Stromal cell of bone marrow (primary cell): ENCODE measurements around the gene HPS4.
A peak's percentile ranks its signal among the peaks of the same experiment; 100 is the strongest.
"Not testable (repeated sequence)": the region's sequence is repeated elsewhere in the genome, so short reads cannot be mapped to it uniquely, and the experiment has no call there.

Experiments
- DNase-seq: peaks from one replicate; pipeline ENCODE4 v3.0.0-alpha.2; 2012; ENCODE audit warnings: low read depth

HPS4 gene

DNA sequence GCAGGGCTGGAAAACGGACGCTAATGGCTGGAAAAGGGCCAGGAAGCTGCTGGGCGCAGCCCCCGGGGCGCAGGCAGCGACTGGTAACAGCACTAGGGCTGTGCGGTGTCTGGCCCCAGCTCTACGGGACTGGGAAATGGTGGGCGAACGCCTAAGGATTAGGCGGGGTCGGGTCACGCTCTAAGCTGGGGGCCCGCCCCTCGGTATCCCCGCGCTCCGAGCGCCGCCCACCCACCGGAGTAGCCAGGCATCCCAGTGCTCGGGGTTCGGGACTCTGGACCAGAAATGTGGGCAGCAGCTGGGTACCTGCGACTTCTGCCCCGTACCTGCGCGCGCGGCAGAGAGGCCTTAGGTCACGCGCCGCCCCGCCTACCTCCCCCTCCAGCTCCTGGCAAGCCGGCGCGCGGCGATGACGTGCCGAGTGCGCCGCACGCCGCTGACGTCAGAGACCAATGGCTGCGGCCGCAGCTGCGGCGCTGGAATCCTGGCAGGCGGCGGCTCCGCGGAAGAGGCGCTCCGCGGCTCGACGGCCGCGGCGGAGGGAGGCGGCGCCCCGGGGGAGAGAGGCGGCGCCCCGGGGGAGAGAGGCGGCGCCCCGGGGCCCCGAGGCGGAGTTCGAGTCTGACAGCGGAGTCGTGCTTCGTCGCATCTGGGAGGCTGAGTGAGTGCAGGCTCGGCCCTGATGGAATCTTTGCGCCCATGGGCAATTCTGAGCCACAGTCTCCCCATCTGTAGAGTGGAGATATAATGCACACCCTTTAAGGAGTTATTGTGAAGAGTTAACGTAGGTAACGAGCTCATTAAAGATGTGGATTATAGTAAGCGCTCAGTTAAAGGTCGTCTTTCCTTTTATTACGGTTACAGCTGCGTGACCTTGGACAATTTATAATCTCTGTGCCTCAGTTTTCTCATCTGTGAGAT is at the start of gene HPS4, which contains the start of gene SRRD:
Gene HPS4 (minus strand): TSS at position 345 of the 921 bp plus-strand sequence. CDS start 2,021 bp downstream, outside the sequence.
Gene SRRD (plus strand): TSS at position 439 of the 921 bp plus-strand sequence. CDS start 14 bp downstream, at position 453.
- DNase-seq = peak; percentile 79

DNA sequence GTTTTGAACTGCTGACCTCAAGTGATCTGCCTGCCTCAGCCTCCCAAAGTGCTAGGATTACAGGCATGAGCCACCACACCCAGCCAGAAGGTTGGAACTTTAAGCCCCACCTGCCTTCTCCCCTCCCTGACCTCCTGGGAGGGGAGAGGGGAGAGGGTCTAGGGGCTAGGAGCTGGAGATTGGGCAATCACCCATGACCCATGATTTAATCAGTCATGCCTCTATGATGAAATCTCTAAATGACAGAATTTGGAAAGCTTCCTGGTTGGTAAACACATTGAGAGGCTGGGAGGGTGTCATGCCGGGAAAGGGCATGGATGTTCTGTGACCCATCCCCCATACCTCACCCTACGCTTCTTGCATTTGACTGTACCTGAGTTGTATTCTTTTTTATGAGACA is 45.8 kb upstream of the HPS4 start:
- DNase-seq = peak; percentile 40

DNA sequence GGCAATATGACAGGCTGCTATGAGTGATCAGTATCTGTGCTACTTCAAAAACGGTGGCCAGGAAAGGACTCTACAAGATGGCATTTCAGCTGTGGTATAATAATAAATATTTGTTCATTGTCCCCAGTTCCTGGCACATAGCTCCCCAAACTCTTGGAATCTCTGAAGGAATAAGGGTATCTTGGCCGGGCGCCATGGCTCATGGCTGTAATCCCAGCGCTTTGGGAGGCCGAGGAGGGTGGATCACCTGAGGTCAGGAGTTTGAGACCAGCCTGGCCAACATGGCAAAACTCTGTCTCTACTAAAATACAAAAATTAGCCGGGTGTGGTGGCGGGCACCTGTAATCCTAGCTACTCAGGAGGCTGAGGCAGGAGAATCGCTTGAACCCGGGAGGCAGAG is 44.9 kb upstream of the HPS4 start:
- DNase-seq = not testable (repeated sequence)

DNA sequence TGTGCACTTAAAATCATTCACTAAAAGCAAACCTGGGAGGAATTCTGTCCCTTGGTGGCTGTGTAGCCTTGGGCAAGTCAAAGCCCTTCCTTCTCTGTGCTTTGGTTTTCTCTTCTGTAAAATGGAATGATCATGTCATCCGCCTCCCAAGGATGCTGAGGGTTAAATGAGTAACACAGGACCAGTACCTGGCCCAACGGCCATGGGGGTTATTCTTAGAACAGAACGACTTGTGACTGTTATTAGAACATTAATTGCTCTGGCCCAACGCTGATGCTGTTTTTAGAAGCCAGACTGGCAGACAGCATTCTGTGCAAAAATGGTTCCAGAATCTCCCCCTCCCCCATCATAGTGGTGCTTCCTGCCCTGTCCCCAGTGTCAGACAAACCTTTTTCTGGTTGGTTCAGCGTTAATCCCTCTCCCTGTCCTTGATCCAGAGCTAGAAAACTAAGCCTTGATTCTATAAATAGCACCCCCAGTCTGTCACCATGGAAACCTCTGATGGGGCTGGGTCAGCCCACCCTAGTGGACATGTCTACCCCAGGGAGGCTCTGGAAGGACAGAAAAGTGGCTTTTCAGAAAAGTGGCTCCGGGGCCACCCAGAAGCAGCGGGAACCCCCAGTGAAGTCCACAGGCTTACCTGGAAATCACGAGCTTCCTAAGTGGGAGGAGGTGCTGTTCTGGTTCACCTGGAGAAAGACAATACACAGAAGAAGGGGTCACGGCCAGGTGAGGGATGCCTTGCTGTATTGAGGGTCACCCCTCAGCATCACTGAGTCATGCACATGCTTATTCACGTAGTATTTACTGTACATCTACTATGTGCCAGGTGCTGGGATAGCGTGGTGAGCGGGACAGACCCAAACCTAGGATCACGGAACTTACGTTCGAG is 44.2 kb upstream of the HPS4 start:
- DNase-seq = no peak

DNA sequence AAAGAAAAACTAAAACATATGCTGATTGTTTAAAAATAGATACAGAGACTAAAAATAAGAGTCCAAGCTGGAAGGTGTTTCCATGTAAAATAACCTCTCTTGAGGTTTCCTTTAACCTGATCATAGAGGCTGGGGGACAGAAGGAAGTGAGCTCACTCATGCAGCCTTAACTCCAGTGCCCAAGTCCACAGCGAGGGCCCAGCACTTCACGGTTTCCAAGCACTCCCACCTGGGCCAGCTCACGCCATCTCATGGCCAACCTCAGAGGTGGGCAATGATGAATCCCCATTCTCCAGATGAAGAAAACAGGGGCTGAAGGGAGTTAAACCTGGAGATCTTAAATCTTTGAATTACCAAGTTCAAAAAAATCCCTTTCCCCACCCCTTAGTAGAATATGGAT is 43.6 kb upstream of the HPS4 start:
- DNase-seq = no peak

DNA sequence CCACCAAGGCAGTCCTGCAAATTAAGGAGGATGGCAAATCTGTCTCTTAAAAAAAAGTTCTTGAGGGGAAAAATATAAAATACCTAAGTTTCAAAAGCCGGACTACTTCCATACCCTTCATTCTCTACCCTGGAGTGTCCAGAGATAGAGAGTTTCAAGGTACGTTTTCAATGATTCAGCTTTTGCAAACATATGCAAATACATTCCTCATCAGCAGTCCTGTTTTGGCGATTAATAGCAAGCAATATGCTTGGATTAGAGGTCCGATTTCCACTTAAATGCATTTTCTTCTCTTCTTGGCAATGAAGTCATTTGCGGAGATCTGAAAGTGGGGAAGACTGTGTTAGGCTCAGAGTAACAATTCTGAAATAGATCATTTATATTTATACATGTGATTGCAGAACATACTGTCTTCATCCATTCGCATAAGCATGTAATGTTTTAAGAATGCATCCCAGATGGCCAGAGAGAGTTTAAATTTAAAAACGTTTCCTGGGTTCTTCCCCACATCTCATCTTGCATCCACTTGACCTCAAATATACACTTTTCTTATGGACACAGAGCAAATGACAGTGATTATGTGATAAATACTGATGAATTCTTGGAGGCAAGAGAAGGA is 42.5 kb upstream of the HPS4 start:
- no peak for DNase-seq

DNA sequence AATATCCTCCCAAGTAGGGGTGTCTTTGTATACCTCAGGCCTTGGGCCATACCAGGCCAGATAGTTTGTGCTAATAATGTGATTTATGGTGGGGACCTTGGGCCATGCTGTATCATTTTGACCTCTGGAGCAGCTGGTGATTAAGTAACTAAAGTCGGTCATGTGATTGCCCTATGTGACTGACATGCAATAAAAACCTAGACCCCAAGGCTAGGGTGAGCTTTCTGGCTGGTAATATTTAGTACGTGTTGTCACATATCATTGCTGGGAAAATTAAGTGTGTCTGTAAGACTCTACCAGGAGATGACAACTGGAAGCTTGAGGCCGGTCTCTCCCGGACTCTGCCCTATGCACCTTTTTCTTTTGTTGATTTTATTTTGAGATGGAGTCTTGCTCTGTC is 41.3 kb upstream of the HPS4 start:
- no peak for DNase-seq

DNA sequence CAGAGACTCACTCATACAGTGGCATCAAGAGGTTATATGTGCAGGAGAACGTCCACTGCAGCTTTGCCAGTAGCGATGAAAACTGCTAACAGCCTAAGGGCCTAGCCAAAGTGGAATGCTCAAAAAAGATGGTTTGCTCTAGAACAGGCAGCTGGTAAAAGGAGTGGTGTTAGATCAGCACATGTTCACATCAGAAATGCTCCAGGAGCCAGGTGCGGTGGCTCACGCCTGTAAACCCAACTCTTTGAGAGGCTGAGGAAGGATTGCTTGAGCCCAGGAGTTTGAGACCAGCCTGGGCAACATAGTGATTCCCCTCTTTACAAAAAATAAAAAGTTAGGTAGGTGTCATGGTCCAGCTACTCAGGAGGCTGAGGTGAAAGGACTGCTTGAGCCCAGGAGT is 39.0 kb upstream of the HPS4 start:
- no peak for DNase-seq

DNA sequence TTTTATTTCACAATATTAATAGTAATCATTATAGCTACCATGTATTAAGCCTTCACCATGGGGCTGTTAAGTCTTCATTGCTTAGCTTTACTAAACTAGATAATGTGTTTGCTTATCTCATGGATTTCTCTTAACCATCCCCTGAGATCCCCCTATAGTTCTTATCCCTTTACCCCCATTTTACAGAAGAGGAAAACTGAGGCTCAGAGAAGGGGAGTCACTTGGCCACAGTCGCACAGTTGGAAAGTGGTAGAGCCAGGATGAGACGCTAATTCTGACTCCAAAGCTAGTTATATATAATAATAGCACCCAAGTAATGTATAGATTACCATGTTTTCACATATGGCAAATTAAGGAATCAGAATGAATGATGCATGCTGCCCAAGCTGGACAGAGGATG is 38.4 kb upstream of the HPS4 start:
- no peak for DNase-seq

DNA sequence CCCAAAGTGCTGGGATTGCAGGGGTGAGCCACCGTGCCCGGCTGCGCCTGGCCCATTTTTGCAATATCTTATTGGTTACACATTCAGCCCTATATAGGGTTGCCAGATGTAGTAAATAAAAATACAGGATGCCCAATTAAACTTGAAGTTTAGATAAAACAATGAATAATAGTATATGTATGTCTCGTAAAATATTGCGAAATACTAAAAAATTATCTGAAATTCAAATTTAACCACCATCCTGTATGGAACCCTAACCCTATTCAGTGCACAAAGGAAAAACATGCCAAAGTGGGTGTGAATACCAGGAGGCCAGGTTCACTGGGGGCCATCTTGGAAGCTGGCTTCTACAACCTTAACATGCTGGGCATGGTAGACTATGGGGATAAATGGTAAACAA is 33.8 kb upstream of the HPS4 start:
- no peak for DNase-seq

DNA sequence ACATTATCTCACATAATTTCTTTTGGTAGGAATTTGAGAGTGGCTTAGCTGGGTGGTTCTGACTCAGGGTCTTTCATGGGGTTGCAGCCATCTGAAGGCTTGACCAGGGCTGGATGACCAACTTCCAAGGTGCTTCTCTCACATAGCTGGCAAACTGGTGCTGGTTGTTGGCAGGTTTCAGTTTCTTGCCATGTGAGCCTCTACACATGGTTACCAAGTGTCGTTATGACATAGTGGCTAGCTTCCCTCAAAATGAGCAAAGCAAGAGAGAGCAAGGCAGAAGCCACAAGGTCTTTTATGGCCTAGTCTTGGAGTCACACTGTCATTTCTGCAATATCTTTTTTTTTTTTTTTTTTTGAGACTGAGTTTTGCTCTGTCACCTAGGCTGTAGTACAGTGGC is 32.9 kb upstream of the HPS4 start:
- no peak for DNase-seq

DNA sequence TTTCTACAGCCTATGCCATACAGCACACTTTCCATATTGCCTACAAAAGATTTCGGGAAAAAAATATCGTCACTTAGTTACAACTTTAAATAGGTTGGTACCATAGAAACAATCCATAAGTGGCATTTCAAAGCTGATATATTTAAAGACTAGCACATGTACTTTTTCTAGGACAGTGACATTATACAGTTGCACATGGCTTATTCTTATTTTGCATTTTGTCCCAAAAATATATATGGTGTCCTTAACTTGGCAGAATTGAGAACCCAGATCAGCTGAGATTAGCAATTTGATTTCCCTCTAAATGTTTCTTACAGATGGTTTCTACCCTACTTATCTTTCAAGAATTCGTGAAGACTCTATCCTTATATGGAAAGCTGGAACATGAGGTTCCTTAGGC is 32.3 kb upstream of the HPS4 start:
- DNase-seq = no peak

DNA sequence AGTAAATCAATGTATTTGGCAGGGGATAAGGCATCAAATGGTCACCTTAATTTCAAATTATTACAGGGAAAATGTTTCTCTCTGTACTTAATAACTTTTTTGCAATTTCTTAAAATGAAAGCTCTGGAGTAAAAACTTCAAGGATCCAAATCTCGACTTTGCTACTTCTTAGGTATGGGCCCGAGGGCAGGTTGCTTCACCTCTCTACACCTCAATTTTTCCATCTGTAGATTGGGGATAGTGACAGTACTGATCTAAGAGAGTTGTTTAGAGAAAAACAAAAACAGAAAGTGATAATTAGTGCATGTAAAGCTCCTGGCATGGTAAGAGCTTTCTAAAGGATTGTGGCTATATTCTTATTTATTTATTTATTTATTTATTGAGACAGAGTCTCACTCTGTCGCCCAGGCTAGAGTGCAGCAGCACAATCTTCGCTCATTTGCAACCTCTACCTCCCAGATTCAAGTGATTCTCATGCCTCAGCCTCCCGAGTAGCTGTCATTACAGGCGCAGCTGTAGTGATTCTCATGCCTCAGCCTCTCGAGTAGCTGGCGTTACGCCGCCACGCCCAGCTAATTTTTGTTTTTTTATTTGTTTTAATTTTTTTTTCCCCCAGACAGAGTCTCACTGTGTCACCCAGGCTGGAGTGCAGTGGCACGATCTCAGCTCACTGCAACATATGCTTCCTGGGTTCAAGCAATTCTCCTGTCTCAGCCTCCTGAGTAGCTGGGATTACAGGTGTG is 31.0 kb upstream of the HPS4 start:
- DNase-seq = no peak

DNA sequence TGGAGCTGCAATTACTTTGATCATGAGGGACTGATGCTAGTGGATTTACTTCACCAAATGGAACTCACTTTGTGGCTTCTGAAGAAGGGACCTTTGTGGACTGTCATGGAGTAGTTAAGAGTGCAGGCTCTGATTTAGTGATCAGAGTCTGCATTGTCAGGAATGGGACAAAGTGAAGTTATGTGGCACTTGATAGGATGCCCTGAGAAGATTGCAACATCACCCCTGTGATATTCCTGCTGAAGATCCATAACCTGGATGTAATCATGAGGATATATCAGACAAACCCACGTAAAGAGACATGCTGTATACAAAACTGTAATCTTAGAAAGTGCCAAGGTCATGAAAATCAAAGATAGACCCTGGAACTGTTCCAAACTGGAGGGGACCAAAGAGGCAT is 30.3 kb upstream of the HPS4 start:
- DNase-seq = no peak

DNA sequence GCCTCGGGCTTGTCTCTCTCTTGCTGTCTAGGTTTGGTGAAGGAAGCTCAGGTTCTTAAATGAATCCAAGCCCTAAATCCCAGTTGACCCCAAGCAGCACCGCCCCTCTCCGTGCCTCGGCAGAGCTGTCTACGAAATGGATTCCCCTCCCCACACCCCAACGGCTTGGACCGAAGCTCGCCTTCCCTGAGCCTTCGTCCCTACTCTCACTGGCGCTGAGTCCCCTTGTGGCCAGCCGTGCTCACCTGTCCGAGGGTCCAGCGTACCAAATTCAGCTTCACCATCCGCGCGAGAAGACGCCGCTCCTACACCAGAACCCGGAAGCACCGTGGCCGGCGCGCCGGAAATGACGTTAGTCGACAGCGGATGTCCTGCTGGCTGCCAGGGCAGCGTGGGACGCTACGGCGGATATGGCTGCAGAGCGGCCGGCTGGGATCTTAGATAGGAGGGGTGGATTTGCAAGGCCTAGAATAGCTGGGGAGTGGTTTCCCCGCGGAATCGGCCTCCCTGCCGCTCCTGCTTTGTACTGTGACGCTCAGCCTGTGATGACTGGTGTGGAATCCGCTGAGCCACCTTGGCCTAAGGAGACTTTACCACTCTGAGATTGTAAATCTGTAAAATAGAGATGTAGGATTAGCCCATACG is 28.7 kb upstream of the HPS4 start, which contains the start of gene TFIP11:
Gene TFIP11 (minus strand): TSS at position 325 of the 645 bp plus-strand sequence. CDS start 2,201 bp downstream, outside the sequence.
- peak; percentile 83 for DNase-seq

DNA sequence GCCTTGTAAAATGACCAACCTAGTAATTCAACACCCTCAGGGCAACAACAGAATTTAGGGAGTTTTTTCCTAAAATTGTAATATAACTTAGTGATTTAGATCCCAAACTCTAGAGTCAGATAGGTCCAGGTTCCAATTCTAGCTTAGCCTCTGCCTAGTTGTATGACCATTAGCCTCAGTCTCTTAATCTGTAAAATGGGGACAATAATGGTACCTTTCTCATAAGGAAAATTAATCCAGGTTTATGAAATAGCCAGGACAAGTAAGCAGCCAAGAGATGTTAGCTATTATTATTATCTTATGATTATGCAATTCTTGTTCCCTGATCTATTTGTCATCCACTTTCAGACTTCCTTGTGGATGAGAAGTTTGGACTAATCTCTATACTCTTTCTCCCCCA is 24.6 kb upstream of the HPS4 start:
- DNase-seq = no peak

DNA sequence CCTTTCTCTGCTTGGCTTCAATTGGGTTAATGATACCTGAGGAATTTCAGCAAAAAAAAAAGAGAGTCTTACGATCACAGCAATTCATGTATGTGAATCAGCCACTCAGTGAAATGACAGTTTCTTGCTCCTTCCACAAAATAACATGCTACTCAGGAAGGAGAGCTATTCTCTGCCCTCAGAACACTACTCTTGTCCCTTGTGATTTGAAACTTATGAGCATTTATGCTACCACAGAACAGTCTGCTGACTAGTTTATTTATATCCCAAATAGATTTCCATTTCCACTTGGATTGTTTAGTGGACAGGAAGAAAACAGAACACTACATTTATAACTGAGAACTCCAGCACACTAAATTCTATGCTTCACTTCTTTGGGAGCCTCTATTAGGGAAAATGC is 20.2 kb upstream of the HPS4 start:
- DNase-seq = no peak

DNA sequence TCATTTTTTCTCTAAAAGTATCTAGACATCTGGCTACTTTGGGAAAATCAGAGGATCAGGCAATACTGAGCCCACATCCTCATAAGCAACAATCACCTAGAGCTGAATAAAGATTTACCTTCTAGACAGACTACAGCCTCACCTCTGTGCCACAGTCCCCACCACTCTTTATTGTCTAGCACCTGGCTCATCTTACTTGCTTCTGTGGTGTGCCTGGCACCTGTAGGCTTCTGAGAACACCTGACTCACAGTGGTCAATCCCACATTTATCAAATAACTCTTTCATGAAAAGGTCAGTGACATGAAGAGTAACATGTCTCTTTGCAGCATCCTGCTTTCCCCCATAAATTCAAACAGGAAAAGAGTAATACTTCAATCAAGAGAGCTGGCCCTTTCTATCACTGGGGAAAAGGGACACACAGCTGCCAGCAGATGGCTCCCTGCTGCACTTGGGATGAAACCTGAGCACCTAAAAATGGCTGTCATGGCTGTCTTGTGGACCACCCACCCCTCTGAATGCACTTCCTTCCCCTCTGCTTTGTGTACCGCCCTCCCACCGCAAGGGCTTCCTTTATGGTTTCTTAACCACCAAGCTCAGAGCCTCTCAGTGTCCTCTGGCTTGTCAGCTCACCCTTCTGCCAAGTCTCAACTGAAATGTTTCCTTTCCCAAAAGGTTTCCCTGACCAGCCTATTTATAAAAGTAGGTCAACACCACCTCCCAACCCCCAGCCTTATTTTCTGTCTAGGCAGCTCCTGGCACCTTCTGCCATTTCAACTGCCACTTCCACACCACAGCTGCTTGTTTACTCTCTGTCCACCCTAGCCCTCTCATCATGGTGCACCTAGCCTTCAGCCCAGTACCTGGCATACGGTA is 19.3 kb upstream of the HPS4 start:
- no peak for DNase-seq

DNA sequence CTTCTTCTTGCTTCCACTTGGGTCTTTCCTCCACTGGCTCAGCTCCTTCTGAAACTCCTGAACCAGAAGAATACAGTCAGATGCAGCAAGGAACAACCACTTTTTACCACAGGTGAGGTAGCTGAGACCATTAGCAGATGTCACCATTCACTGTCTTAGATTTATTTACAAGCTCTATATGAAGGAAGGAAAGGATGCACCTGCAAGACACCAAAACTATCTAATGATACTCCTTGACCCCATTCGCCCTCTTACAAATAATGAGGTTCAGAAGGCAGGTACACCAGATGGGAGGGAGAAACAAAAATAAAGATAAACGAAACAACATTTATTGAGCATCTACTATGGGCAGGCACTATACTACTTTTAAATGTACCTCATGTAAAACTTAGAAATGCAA is 18.4 kb upstream of the HPS4 start:
- DNase-seq = no peak

DNA sequence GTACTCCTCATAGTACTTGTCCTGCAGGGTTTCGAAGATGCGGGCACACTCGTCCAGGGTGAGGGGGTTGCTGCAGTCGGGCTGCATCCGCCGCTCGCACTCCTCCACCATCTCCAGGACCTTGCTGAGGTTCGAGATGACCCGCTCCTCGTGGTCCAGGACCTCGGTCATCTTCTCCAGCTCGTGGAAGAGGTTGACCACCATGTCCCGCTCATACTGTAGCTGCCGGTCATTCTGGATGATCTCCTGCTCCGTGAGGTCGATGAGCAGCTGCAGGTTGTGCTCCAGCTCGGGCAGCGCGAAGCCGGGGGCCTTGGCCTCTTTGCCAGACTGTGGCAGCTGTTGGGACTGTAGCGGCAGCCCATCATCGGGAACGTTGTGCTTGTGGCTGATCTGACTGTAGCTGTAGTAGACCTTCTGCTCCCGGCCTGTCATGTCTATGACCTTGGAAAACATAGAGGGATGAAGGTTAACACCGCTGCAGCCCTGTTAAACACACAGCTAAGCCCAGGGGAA is 15.7 kb upstream of the HPS4 start:
- no peak for DNase-seq
